ENCODE data around the gene CES2.

DNA sequence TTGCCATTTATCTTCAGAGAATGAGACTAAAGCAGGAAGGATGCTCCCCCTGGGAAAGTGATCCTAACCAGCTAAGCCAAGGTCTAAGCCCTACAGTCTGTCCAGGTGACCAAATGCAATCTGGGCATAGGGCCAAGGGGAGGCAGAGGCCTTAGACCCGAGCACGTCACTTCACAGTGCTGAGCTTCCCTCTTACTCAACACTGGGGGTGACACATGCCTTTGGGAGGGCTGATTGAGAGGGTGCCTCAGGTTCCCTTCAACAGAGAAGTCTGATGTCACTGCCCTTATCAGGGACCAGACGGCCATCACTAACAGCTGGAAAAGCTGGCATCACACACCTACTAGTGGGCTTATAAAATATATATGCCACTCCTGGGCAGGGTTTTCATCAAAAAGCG, 5.1 kb upstream of the CES2 start:
- TF ChIP-seq, protein P1, sequence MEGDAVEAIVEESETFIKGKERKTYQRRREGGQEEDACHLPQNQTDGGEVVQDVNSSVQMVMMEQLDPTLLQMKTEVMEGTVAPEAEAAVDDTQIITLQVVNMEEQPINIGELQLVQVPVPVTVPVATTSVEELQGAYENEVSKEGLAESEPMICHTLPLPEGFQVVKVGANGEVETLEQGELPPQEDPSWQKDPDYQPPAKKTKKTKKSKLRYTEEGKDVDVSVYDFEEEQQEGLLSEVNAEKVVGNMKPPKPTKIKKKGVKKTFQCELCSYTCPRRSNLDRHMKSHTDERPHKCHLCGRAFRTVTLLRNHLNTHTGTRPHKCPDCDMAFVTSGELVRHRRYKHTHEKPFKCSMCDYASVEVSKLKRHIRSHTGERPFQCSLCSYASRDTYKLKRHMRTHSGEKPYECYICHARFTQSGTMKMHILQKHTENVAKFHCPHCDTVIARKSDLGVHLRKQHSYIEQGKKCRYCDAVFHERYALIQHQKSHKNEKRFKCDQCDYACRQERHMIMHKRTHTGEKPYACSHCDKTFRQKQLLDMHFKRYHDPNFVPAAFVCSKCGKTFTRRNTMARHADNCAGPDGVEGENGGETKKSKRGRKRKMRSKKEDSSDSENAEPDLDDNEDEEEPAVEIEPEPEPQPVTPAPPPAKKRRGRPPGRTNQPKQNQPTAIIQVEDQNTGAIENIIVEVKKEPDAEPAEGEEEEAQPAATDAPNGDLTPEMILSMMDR (IDR thresholded peaks at IDR 0.05): no peak
- no peak for TF ChIP-seq POLR2A (IDR thresholded peaks at IDR 0.05)

Data from thyroid gland (tissue), 4 donors.